A549 (cell line): ENCODE measurements around the gene STIM2. TPM values are rescaled to one million over a fixed set of nuclear protein-coding genes. Genes with fewer than 3 reads are reported as not detected.
"Not testable (repeated sequence)": the region's sequence is repeated elsewhere in the genome, so short reads cannot be mapped to it uniquely, and the experiment has no call there.

Experiments used
- ATAC-seq, 2 experiments: fragments of 200-7000 bp in 1 of 2; fragments of >200 bp in 1 of 2; cut with Nextera tagmentation in 1 of 2; cut with Tn5 transposase in 1 of 2; 3 replicates each; pipeline versions ENCODE4 v1.8.0 to v1.9.1; 2018 to 2020; ENCODE audit warnings: mild to moderate bottlenecking in 1 of 2, moderate library complexity in 1 of 2
- CTCF ChIA-PET: fragments of 300-600 bp; sonication (Branson Sonifier 250); formaldehyde crosslinking; extraction: SDS; loops from one replicate; lab custom pipeline; 2021; ENCODE audit warnings: antibody characterized with exemption, inconsistent platforms; lab: Yijun Ruan, JAX
- POLR2A ChIA-PET: fragments of 350-600 bp; formaldehyde crosslinking; extraction: SDS; loops from one replicate; lab custom pipeline; 2021; ENCODE audit warnings: antibody characterized with exemption, inconsistent platforms; lab: Yijun Ruan, JAX
- DNase-seq, 2 experiments: peaks; one replicate each; pipeline versions ENCODE4 v3.0.0 to v3.0.0-alpha.2; 2011 to 2016; ENCODE audit warnings: low read depth in 1 of 2, low spot score in 1 of 2
- FAIRE-seq: peaks from 2 replicates; lab custom pipeline; 2011; peaks lifted over from hg19 to GRCh38; lab: Jason Lieb, UNC
- H3K27ac ChIP-seq, 2 experiments: fragments of >200 bp; sonication (Bioruptor Twin); formaldehyde crosslinking; 3 replicates each; pipeline ENCODE4 v1.5.1; 2016 to 2017
- H3K4me1 ChIP-seq: fragments of >200 bp; sonication (Bioruptor Twin); formaldehyde crosslinking; 3 replicates; pipeline ENCODE4 v1.6.1; 2016
- H3K4me2 ChIP-seq: fragments of >200 bp; sonication (Bioruptor Twin); formaldehyde crosslinking; 3 replicates; pipeline ENCODE4 v1.6.1; 2016
- H3K4me3 ChIP-seq: fragments of >200 bp; sonication (Bioruptor Twin); formaldehyde crosslinking; 3 replicates; pipeline ENCODE4 v1.5.1; 2016
- H3K9me3 ChIP-seq: fragments of >200 bp; sonication (Bioruptor Twin); formaldehyde crosslinking; 3 replicates; pipeline ENCODE4 v1.6.1; 2016
- BHLHE40 ChIP-seq: IDR thresholded peaks from 2 replicates; pipeline ENCODE4 v1.6.1; 2012; ENCODE audit warnings: low read depth, low read length, inconsistent platforms
- CBX8 ChIP-seq: fragments of 200-600 bp; sonication (generic); IDR thresholded peaks from 2 replicates; pipeline ENCODE4 v1.6.1; 2016
- CTCF ChIP-seq: fragments of >200 bp; sonication (Bioruptor Twin); formaldehyde crosslinking; IDR thresholded peaks from 3 replicates; pipeline ENCODE4 v1.5.1; 2016
- EHF ChIP-seq: fragments of 250-450 bp; sonication (Bioruptor Pico); IDR thresholded peaks from 2 replicates; pipeline ENCODE4 v1.5.0; 2020; ENCODE audit warnings: mild to moderate bottlenecking
- EHMT2 ChIP-seq: fragments of 200-600 bp; sonication (generic); IDR thresholded peaks from 2 replicates; pipeline ENCODE4 v1.6.1; 2016; ENCODE audit warnings: antibody characterized with exemption, low read depth, mild to moderate bottlenecking, moderate library complexity
- FOSB ChIP-seq: fragments of 250-450 bp; sonication (Bioruptor Pico); IDR thresholded peaks from 2 replicates; pipeline ENCODE4 v1.5.0; 2020; ENCODE audit warnings: mild to moderate bottlenecking, moderate library complexity
- KDM5A ChIP-seq: fragments of 200-600 bp; sonication (generic); IDR thresholded peaks from 2 replicates; pipeline ENCODE4 v1.6.1; 2016; ENCODE audit warnings: antibody characterized with exemption, mild to moderate bottlenecking
- MAFK ChIP-seq: fragments of 450-650 bp; IDR thresholded peaks from 2 replicates; pipeline ENCODE4 v1.6.1; 2014; ENCODE audit not compliant: partially characterized antibody
- NPAS2 ChIP-seq: fragments of 250-450 bp; sonication (Bioruptor Pico); IDR thresholded peaks from 2 replicates; pipeline ENCODE4 v1.8.0; 2022; ENCODE audit warnings: mild to moderate bottlenecking, moderate library complexity, borderline replicate concordance
- POLR2A ChIP-seq: IDR thresholded peaks from 2 replicates; pipeline ENCODE4 v1.6.1; 2012; ENCODE audit warnings: mild to moderate bottlenecking, low read length
- RCOR1 ChIP-seq: fragments of 150-350 bp; IDR thresholded peaks from 2 replicates; pipeline ENCODE4 v1.6.1; 2014; ENCODE audit warnings: antibody characterized with exemption, low read length, low read depth
- SREBF2 ChIP-seq: fragments of 450-650 bp; IDR thresholded peaks from 2 replicates; pipeline ENCODE4 v1.6.1; 2014; ENCODE audit warnings: mild to moderate bottlenecking, moderate library complexity
- ZNF302 ChIP-seq: fragments of 250-450 bp; sonication (Bioruptor Pico); IDR thresholded peaks from 2 replicates; pipeline ENCODE4 v1.9.0; 2021; ENCODE audit warnings: inconsistent platforms, mild to moderate bottlenecking, moderate library complexity
- WGBS: methylation state at CpG from one replicate; pipeline ENCODE4 v1.1.6; 2017; ENCODE audit errors: missing lambda C conversion rate; 5-methylcytosine and 5-hydroxymethylcytosine counted together
- polyA plus RNA-seq, 4 experiments: library from polyadenylated mRNA; depleted of rRNA in 3 of 4; stranded (reverse); fragments of >200 nt; fragmentation: RNase III in 1 of 4; extraction: RNeasy Plus Mini Kit Qiagen cat#74134 plus additional on column Dnase treatment in 1 of 4; gene quantifications; 2 replicates in 3 of 4; 3 replicates in 1 of 4; pipeline ENCODE4 v1.2.3, GENCODE V29; 2011 to 2017

STIM2 gene
- polyA plus RNA-seq, 2 of the 4 experiments (the other 2 are of a cell fraction) = 13.6 to 20.6 TPM

DNA sequence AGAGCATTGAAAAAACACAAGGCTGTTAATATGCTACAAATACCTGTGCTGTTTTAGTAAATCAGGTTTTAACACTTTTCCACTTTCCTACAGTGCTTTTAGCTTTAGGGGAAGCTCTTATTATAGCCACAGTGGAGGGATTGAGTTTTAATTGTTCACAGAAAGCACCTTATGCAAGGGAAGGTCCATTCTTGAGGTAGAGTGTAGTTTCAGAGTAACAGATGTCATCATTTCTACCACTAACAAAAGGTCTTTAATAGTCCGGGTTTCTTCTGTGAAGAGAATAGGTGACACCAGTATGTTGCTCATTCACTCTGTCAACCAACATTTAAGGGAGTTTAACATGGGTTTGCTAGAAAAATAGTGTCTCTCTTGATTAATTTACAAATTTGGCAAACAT is 104.4 kb downstream of the STIM2 start:
- WGBS = 87% methylated on average over 1 of the region's 1 CpG
- CTCF ChIA-PET = no interaction called here
- POLR2A ChIA-PET = no interaction called here
- DNase-seq (no peak), FAIRE-seq (no peak), ATAC-seq (no peak)
- TF ChIP-seq SREBF2 (no peak), BHLHE40 (no peak)
- no peak overlapping the region for H3K4me3 ChIP-seq
- no peak overlapping the region for H3K27ac ChIP-seq
- no peaks in the 10 kb centered on the region for H3K4me1 ChIP-seq
- H3K4me2 ChIP-seq = no peak overlapping the region
- no peaks in the 10 kb centered on the region for H3K9me3 ChIP-seq

DNA sequence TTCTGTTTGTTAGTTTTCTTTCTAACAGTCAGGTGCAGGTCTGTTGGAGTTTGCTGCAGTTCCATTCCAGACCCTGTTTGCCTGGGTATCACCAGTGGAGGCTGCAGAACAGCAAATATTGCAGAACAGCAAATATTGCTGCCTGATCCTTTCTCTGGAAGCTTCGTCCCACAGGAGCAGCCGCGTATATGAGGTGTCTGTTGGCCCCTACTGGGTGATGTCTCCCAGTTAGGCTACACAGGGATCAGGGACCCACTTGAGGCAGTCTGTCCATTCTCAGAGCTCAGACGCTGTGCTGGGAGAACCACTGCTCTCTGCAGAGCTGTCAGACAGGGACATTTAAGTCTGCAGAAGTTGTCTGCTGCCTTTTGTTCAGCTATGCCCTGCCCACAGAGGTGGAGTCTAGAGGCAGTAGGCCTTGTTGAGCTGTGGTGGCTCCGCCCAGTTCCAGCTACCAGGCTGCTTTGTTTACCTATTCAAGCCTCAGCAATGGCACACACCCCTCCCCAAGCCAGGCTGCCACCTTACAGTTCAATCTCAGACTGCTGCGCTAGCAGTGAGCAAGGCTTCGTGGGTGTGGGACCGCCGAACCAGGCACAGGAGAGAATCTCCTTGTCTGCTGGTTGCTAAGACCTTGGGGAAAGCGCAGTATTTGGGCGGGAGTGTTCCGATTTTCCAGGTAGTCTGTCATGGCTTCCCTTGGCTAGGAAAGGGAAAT is 115.0 kb downstream of the STIM2 start:
- H3K4me2 ChIP-seq, H3K9me3 ChIP-seq, H3K4me3 ChIP-seq, FAIRE-seq, DNase-seq, POLR2A ChIA-PET, H3K27ac ChIP-seq, CTCF ChIA-PET, ATAC-seq, H3K4me1 ChIP-seq: not testable (repeated sequence)
- WGBS = 82% methylated on average over 4 of the region's 12 CpGs

- peaks cover 5% of the 10 kb centered on the region; the same call in 1 of the 3 replicates for H3K4me1 ChIP-seq
- POLR2A ChIA-PET = no interaction called here
- CTCF ChIA-PET = no interaction called here
- no peaks in the 10 kb centered on the region for H3K9me3 ChIP-seq
- FAIRE-seq = no peak
- H3K27ac ChIP-seq = no peak overlapping the region
- no peak overlapping the region for H3K4me3 ChIP-seq
- no peak overlapping the region for H3K4me2 ChIP-seq
- TF ChIP-seq MAFK (no peak), EHF (no peak)
- TF ChIP-seq, all 56 proteins: peak for 0
- WGBS = 88% methylated on average over 2 of the region's 2 CpGs
- ATAC-seq (no peak), DNase-seq (no peak)
Measured at GRCh38 chr4:26978387-26979053, 117.9 kb downstream of the STIM2 start.

DNA sequence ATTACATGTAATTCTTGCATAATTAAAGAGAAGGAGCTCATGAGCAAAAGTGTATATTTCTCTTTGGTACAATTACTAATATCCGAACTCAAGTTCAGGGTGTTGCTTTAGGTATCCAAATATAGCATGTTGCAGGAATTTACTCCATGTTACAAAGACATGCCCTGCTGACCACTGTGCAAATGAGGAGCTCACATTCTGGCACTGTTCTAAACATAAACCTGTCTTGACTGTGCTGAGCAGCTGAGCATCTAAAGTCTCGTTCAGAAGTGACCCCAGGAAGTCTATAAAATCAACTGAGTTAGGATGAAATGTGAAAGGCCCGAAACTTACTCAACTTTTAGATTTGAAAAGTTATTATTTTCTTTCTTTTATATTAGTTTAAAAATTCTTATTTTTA is 124.3 kb downstream of the STIM2 start:
- H3K4me3 ChIP-seq = no peak overlapping the region
- ChIA-PET POLR2A (no interaction called here), CTCF (no interaction called here)
- H3K4me1 ChIP-seq = peaks cover 10% of the 10 kb centered on the region; the same call in 2 of the 3 replicates
- no peak for TF ChIP-seq FOSB (CRISPR knock-in tag)
- no peak for TF ChIP-seq EHMT2
- TF ChIP-seq KDM5A = no peak
- TF ChIP-seq CBX8 = no peak
- no peak for TF ChIP-seq RCOR1
- no peak for TF ChIP-seq CTCF
- no peak for TF ChIP-seq NPAS2
- no peak for TF ChIP-seq ZNF302 (CRISPR knock-in tag)
- FAIRE-seq = no peak
- WGBS = 81% methylated on average over 3 of the region's 3 CpGs
- ATAC-seq = no peak
- H3K27ac ChIP-seq = no peak overlapping the region
- H3K9me3 ChIP-seq = no peaks in the 10 kb centered on the region
- DNase-seq = no peak
- H3K4me2 ChIP-seq = no peak overlapping the region

DNA sequence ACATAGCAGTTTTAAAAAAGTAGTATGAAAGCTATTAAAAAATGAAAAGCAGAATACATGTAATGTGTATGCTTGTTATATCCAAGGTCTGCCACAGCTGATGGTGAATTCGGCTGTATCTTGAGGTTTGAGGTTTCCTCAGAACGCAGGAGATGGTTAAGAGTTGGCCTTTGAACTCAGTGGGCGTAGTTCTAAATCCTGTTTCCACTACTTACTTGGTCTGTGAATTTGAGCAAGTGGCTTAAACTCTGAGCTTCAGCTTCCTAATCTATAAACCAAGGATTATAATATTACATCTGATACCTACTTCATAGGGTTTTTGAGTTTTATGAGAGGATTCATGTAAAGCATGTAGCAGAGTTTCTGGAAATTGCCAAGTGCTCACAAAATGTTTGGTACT is 125.2 kb downstream of the STIM2 start:
- CTCF ChIA-PET = no interaction called here
- Histone ChIP-seq H3K9me3 (no peaks in the 10 kb centered on the region), H3K4me1 (peaks cover 10% of the 10 kb centered on the region; the same call in 2 of the 3 replicates), H3K4me2 (no peak overlapping the region), H3K4me3 (no peak overlapping the region), H3K27ac (no peak overlapping the region)
- POLR2A ChIA-PET = no interaction called here
- no peak for DNase-seq
- ATAC-seq = no peak
- WGBS = 86% methylated on average over 3 of the region's 3 CpGs
- no peak for FAIRE-seq
- TF ChIP-seq POLR2A (no peak), RCOR1 (no peak)
